ENCODE results near the gene ZNF423.

The ZNF423 gene

GRCh38 chr16:49670627-49671026 is 185.3 kb downstream of the ZNF423 start:
- no peak overlapping the region for H3K4me3 ChIP-seq (ENCODE audit: low read length)
- no peak for TF ChIP-seq CTCF (conservative IDR thresholded peaks at IDR 0.05; ENCODE audit: low read length)
- no peak for DNase-seq (ENCODE audit: low read depth)

- no peak for TF ChIP-seq CTCF (conservative IDR thresholded peaks at IDR 0.05; ENCODE audit: low read length)
- no peak for DNase-seq (ENCODE audit: low read depth)
- no peak overlapping the region for H3K4me3 ChIP-seq (ENCODE audit: low read length)
These were observed 190.3 kb downstream of the ZNF423 start for GRCh38 chr16:49665482-49666230.

- no peak for DNase-seq (ENCODE audit: low read depth)
- no peak for TF ChIP-seq CTCF (conservative IDR thresholded peaks at IDR 0.05; ENCODE audit: low read length)
These were observed 191.4 kb downstream of the ZNF423 start for GRCh38 chr16:49664221-49665215.

GRCh38 chr16:49663081-49664065 is 192.5 kb downstream of the ZNF423 start:
- H3K4me3 ChIP-seq (ENCODE audit: low read length) = no peak overlapping the region
- TF ChIP-seq CTCF (conservative IDR thresholded peaks at IDR 0.05; ENCODE audit: low read length) = no peak
- peak; percentile 12 for DNase-seq (ENCODE audit: low read depth)

More at GRCh38 chr16:49664221-49665215, 191.4 kb downstream of the ZNF423 start:
- H3K4me3 ChIP-seq (ENCODE audit: low read length) = no peak overlapping the region

- no peak for TF ChIP-seq CTCF (conservative IDR thresholded peaks at IDR 0.05; ENCODE audit: low read length)
- H3K4me3 ChIP-seq (ENCODE audit: low read length) = no peak overlapping the region
These were observed 193.3 kb downstream of the ZNF423 start for GRCh38 chr16:49662569-49662968.

GRCh38 chr16:49661465-49662187 is 194.3 kb downstream of the ZNF423 start:
- H3K4me3 ChIP-seq (ENCODE audit: low read length) = no peak overlapping the region
- TF ChIP-seq CTCF (conservative IDR thresholded peaks at IDR 0.05; ENCODE audit: low read length) = no peak
- no peak for DNase-seq (ENCODE audit: low read depth)

More at GRCh38 chr16:49662569-49662968, 193.3 kb downstream of the ZNF423 start:
- no peak for DNase-seq (ENCODE audit: low read depth)
